ENCODE measurements around the gene GNL3L. TPM values are rescaled to one million over a fixed set of nuclear protein-coding genes. Genes with fewer than 3 reads are reported as not detected.

The GNL3L gene
- total and polyA plus RNA-seq, 2 donors from 2014 or later, result 2.5 to 45.0 TPM

DNA sequence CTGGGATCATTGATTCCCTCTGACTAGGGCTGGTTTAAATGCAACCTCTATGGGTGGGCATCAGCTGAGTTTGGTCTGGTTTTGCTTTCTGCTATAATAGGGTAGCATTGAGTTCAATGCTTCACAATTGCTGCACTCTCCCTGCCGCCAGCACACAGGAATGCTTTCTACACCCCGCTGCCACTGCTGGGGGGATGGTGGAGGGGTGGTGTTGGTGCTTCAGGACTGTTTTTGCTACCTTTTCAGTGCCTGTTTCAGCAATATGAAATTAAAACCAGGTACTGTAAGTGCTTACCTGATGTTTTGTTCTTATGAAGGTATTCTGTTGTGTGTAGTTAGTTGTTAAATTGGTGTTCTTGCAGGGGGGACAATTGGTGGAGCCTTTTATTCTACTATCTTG lies 67.7 kb downstream of the GNL3L start:
- Histone ChIP-seq H3K36me3 (ENCODE audit: control insufficient read depth in 2 of 3, insufficient read depth in 3 of 3, low read length in 3 of 3) (no peaks in the 10 kb centered on the region), H3K4me3 (ENCODE audit: low read length in 3 of 3) (no peak overlapping the region)
- intact Hi-C loops (cut with DNase I), result no loop called here

DNA sequence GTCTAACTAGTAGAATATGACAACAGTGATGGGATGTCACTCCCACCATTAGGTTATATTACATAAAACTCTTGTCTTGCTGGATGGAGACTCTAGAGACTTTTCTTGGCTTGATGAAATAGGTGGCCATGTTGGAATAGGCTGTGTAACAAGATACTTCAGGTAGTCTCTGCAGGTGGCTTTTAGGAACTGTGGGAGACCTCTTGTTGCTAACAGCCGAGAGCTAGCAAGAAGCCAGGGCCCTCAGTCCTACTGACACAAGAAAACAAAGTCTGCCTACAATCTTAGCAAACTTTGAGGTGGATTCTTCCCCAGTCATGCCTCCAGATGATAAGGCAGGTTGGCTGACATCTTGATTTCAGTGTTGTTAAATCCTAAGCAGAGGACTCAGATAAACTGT lies 72.5 kb downstream of the GNL3L start:
- Histone ChIP-seq H3K9ac (ENCODE audit: low read length in 3 of 3) (no peak overlapping the region), H3K27me3 (ENCODE audit: control insufficient read depth, insufficient read depth, low read length) (no peaks in the 10 kb centered on the region), H3K36me3 (ENCODE audit: control insufficient read depth in 2 of 3, insufficient read depth in 3 of 3, low read length in 3 of 3) (no peaks in the 10 kb centered on the region), H3K4me1 (ENCODE audit: control insufficient read depth in 2 of 3, insufficient read depth in 2 of 3, low read depth in 1 of 3, low read length in 3 of 3) (no peaks in the 10 kb centered on the region), H3K27ac (ENCODE audit: low read depth in 2 of 2, low read length in 2 of 2) (no peak overlapping the region), H3K9me3 (ENCODE audit: control insufficient read depth in 2 of 3, insufficient read depth in 1 of 3, low read length in 3 of 3) (no peaks in the 10 kb centered on the region), H3K4me3 (ENCODE audit: low read length in 3 of 3) (no peak overlapping the region)
- no peak for DNase-seq
- TF ChIP-seq, protein P1, sequence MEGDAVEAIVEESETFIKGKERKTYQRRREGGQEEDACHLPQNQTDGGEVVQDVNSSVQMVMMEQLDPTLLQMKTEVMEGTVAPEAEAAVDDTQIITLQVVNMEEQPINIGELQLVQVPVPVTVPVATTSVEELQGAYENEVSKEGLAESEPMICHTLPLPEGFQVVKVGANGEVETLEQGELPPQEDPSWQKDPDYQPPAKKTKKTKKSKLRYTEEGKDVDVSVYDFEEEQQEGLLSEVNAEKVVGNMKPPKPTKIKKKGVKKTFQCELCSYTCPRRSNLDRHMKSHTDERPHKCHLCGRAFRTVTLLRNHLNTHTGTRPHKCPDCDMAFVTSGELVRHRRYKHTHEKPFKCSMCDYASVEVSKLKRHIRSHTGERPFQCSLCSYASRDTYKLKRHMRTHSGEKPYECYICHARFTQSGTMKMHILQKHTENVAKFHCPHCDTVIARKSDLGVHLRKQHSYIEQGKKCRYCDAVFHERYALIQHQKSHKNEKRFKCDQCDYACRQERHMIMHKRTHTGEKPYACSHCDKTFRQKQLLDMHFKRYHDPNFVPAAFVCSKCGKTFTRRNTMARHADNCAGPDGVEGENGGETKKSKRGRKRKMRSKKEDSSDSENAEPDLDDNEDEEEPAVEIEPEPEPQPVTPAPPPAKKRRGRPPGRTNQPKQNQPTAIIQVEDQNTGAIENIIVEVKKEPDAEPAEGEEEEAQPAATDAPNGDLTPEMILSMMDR (IDR thresholded peaks at IDR 0.05; ENCODE audit: borderline replicate concordance, extremely low read depth, insufficient read depth), result no peak
- FAIRE-seq, result no peak
- intact Hi-C loops (cut with DNase I), result no loop called here

More for the DNA sequence above, 67.7 kb downstream of the GNL3L start:
- Histone ChIP-seq H3K27ac (ENCODE audit: low read depth in 2 of 2, low read length in 2 of 2) (no peak overlapping the region), H3K4me1 (ENCODE audit: control insufficient read depth in 2 of 3, insufficient read depth in 2 of 3, low read depth in 1 of 3, low read length in 3 of 3) (no peaks in the 10 kb centered on the region), H3K9ac (ENCODE audit: low read length in 3 of 3) (no peak overlapping the region), H3K9me3 (ENCODE audit: control insufficient read depth in 2 of 3, insufficient read depth in 1 of 3, low read length in 3 of 3) (no peaks in the 10 kb centered on the region), H3K27me3 (ENCODE audit: control insufficient read depth, insufficient read depth, low read length) (no peaks in the 10 kb centered on the region)
- DNase-seq (no peak), FAIRE-seq (no peak)
- TF ChIP-seq, protein P1 (IDR thresholded peaks at IDR 0.05; ENCODE audit: borderline replicate concordance, extremely low read depth, insufficient read depth), result no peak

Other genes with a start within 250 kb of the GNL3L start
- 5.6 TPM for gene WNK3, start 172.2 kb upstream of the GNL3L start, total RNA-seq
- 0.75 TPM for gene WNK3, start 172.2 kb upstream of the GNL3L start, polyA plus RNA-seq (ENCODE audit: insufficient read depth, low read depth, low replicate concordance)
- gene TSR2, start 89.8 kb upstream of the GNL3L start, total RNA-seq, result 48.0 TPM
- gene TSR2, start 89.8 kb upstream of the GNL3L start, polyA plus RNA-seq (ENCODE audit: insufficient read depth, low read depth, low replicate concordance), result 70.2 TPM
- gene FGD1, start 34.0 kb upstream of the GNL3L start, total RNA-seq, result 4.7 TPM
- gene FGD1, start 34.0 kb upstream of the GNL3L start, polyA plus RNA-seq (ENCODE audit: insufficient read depth, low read depth, low replicate concordance), result 2.7 TPM

All from kidney (tissue), 14 donors.